Naive thymus-derived CD4-positive, alpha-beta T cell (primary cell): ENCODE measurements around the gene ZNF483. TPM values are rescaled to one million over a fixed set of nuclear protein-coding genes. Genes with fewer than 3 reads are reported as not detected.
"Not testable (repeated sequence)": the region's sequence is repeated elsewhere in the genome, so short reads cannot be mapped to it uniquely, and the experiment has no call there.

ENCODE experiments used
- ATAC-seq: fragments of 150-1000 bp; cut with Tn5 transposase; 2 replicates; pipeline ENCODE4 v1.10.0; 2021; ENCODE audit warnings: mild to moderate bottlenecking, moderate library complexity
- CTCF ChIA-PET: fragments of 350-600 bp; sonication (Branson Sonifier 250); formaldehyde crosslinking; loops from one replicate; lab custom pipeline; 2021; ENCODE audit warnings: antibody characterized with exemption; lab: Charles Lee
- POLR2A ChIA-PET: fragments of 350-600 bp; sonication (Branson Sonifier 250); formaldehyde crosslinking; loops from one replicate; lab custom pipeline; 2021; ENCODE audit warnings: antibody characterized with exemption, inconsistent platforms; lab: Charles Lee
- DNase-seq, 9 donors: peaks; one replicate each; pipeline versions ENCODE4 v3.0.0 to v3.0.0-alpha.2; 2020 to 2022; ENCODE audit warnings: mixed read lengths in 1 of 9
- H3K27ac ChIP-seq: one replicate; pipeline ENCODE4 v1.7.0; 2013; ENCODE audit warnings: mild to moderate bottlenecking, low read depth, low read length, moderate library complexity
- H3K27me3 ChIP-seq, 2 donors: one replicate each; pipeline ENCODE4 v1.7.0; 2013; ENCODE audit warnings: low read length in 2 of 2, mild to moderate bottlenecking in 2 of 2, moderate library complexity in 2 of 2; ENCODE audit not compliant: control insufficient read depth in 2 of 2, insufficient read depth in 2 of 2
- H3K36me3 ChIP-seq, 3 experiments: 1 replicate in 2 of 3; 2 replicates in 1 of 3; pipeline ENCODE4 v1.7.0; 2013; ENCODE audit warnings: low read length in 3 of 3, mild to moderate bottlenecking in 3 of 3, moderate library complexity in 1 of 3; ENCODE audit not compliant: insufficient read depth in 3 of 3, control insufficient read depth in 2 of 3
- H3K4me1 ChIP-seq, 2 donors: one replicate each; pipeline ENCODE4 v1.7.0; 2013; ENCODE audit warnings: low read length in 2 of 2, mild to moderate bottlenecking in 2 of 2, moderate library complexity in 1 of 2; ENCODE audit not compliant: control insufficient read depth in 2 of 2, insufficient read depth in 2 of 2
- H3K4me3 ChIP-seq: 2 replicates; pipeline ENCODE4 v1.7.0; 2013; ENCODE audit warnings: mild to moderate bottlenecking, low read length
- H3K9me3 ChIP-seq, 3 experiments: 1 replicate in 2 of 3; 2 replicates in 1 of 3; pipeline ENCODE4 v1.7.0; 2013; ENCODE audit warnings: low read length in 3 of 3; ENCODE audit not compliant: control insufficient read depth in 2 of 3
- H3K27ac Mint-ChIP-seq, 9 donors: one replicate each; pipeline ENCODE4 v1.8.0; 2020 to 2022; ENCODE audit warnings: mixed read lengths in 9 of 9, mild to moderate bottlenecking in 8 of 9, moderate library complexity in 5 of 9, inconsistent platforms in 2 of 9
- H3K27me3 Mint-ChIP-seq, 5 donors: one replicate each; pipeline ENCODE4 v1.8.0; 2021 to 2022; ENCODE audit warnings: mixed read lengths in 5 of 5, mild to moderate bottlenecking in 1 of 5
- H3K36me3 Mint-ChIP-seq, 5 donors: one replicate each; pipeline ENCODE4 v1.8.0; 2020 to 2022; ENCODE audit warnings: mixed read lengths in 5 of 5, mild to moderate bottlenecking in 3 of 5, inconsistent platforms in 1 of 5
- H3K4me1 Mint-ChIP-seq, 7 donors: one replicate each; pipeline ENCODE4 v1.8.0; 2020 to 2022; ENCODE audit warnings: mixed read lengths in 7 of 7, mild to moderate bottlenecking in 3 of 7, inconsistent platforms in 1 of 7
- H3K4me3 Mint-ChIP-seq, 10 donors: one replicate each; pipeline ENCODE4 v1.8.0; 2020 to 2022; ENCODE audit warnings: mild to moderate bottlenecking in 10 of 10, mixed read lengths in 10 of 10, moderate library complexity in 6 of 10, inconsistent platforms in 2 of 10
- H3K9me3 Mint-ChIP-seq, 11 donors: one replicate each; pipeline ENCODE4 v1.8.0; 2020 to 2022; ENCODE audit warnings: mixed read lengths in 11 of 11, mild to moderate bottlenecking in 4 of 11, inconsistent platforms in 1 of 11, moderate library complexity in 1 of 11
- intact Hi-C, 2 donors: fragments of 100-400 bp; cut with micrococcal nuclease; formaldehyde crosslinking; loops; one replicate each; pipeline ENCODE4 v1.15.1; 2023
- polyA plus RNA-seq, 2 donors: library from polyadenylated mRNA; unstranded; fragments of 300-500 nt; fragmentation: Illumina TruSeq; gene quantifications; one replicate each; pipeline ENCODE4 v1.2.3, GENCODE V29; 2021
- total RNA-seq, 6 experiments: library from RNA in 5 of 6; stranded (reverse) in 5 of 6; gene quantifications; 1 replicate in 5 of 6; 2 replicates in 1 of 6; pipeline ENCODE4 v1.2.3 and lab custom pipeline; 2021 to 2026

The ZNF483 gene
- total and polyA plus RNA-seq, 7 experiments from 2014 or later: 3.0 to 37.1 (median 15.5) TPM

DNA sequence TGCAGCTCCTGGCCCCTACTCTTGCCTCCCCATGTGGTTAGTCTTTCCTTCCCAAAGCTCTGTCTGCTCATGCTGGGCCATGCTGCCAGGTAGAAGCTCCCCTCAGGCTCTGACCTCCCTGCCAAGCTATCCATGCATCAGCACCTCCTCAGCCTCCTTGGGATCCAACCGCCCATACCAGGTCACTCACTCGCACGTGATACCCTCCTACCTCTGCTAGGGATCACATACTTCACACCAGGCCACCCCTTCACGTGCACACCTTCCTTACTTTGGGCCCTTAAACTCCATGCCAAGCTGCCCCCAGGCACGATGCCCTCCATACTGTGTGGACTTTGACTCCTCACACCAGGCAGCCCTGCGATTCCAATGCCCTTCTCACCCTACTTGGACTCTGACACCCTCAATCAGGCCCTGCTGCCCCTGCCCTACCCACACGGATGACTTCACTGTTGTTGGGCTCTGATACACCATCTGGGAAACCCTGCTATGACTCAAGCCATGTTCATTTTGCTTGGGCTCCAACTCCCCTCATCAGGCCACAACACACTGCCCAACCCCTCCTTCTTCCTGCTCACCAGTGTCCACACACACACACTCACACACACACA is 34.1 kb downstream of the ZNF483 start:
- Mint-ChIP-seq H3K36me3 (peaks cover 10 to 55% (median 48%) of the 10 kb centered on the region in 5 donors), H3K9me3 (peaks cover 11 to 86% (median 49%) of the 10 kb centered on the region in 11 donors), H3K4me1 (peaks cover 0 to 5% (median 0%) of the 10 kb centered on the region in 7 donors), H3K4me3 (no peak overlapping the region), H3K27me3 (no peaks in the 10 kb centered on the region), H3K27ac (peak overlapping the region in 1 of 9 donors; percentile 42)
- H3K27ac ChIP-seq: no peak overlapping the region
- no peak overlapping the region for H3K4me3 ChIP-seq
- peaks cover 0 to 27% (median 4%) of the 10 kb centered on the region in 3 experiments for H3K9me3 ChIP-seq
- H3K4me1 ChIP-seq: no peaks in the 10 kb centered on the region
- intact Hi-C loops: no loop called here
- CTCF ChIA-PET: no interaction called here
- POLR2A ChIA-PET: no interaction called here
- DNase-seq: no peak
- no peaks in the 10 kb centered on the region for H3K36me3 ChIP-seq
- no peak for ATAC-seq
- H3K27me3 ChIP-seq: no peaks in the 10 kb centered on the region

GRCh38 chr9:111561165-111561719 is 36.3 kb downstream of the ZNF483 start:
- H3K9me3 Mint-ChIP-seq: peaks cover 10 to 71% (median 34%) of the 10 kb centered on the region in 11 donors
- no peak overlapping the region for H3K4me3 Mint-ChIP-seq

DNA sequence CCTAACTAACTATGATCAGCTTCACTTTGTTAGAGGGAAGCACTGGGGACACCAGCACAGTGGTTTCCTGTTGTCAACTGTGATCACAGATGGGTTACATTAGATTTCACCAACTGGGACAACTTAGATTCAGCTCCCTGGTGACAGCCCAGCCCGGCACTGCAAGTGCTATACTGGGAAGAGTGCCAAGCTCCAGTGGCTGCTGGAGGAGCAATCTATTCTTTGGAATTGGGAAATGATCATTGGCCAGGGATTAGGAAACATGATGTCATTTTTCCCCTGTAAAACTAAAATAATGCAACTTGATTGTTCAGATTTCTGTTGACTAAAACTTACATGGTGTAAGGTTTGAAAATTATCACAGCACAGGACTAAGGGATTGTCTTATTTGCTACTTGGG is 41.3 kb downstream of the ZNF483 start:
- no peak overlapping the region for H3K4me3 ChIP-seq
- no peaks in the 10 kb centered on the region for H3K27me3 ChIP-seq
- CTCF ChIA-PET: no interaction called here
- H3K27ac Mint-ChIP-seq: no peak overlapping the region
- peaks cover 13 to 72% (median 41%) of the 10 kb centered on the region in 11 donors for H3K9me3 Mint-ChIP-seq
- intact Hi-C loops: no loop called here
- peaks cover 0 to 19% (median 0%) of the 10 kb centered on the region in 3 experiments for H3K9me3 ChIP-seq
- no peak for DNase-seq
- no peaks in the 10 kb centered on the region for H3K4me1 Mint-ChIP-seq
- POLR2A ChIA-PET: no interaction called here
- no peak for ATAC-seq
- no peak overlapping the region for H3K4me3 Mint-ChIP-seq
- no peak overlapping the region for H3K27ac ChIP-seq
- H3K36me3 ChIP-seq: no peaks in the 10 kb centered on the region
- no peaks in the 10 kb centered on the region for H3K4me1 ChIP-seq
- peaks cover 10 to 46% (median 26%) of the 10 kb centered on the region in 5 donors for H3K36me3 Mint-ChIP-seq
- H3K27me3 Mint-ChIP-seq: peaks cover 0 to 15% (median 4%) of the 10 kb centered on the region in 5 donors

More at GRCh38 chr9:111561165-111561719, 36.3 kb downstream of the ZNF483 start:
- Histone ChIP-seq H3K27me3 (no peaks in the 10 kb centered on the region), H3K27ac (no peak overlapping the region), H3K4me1 (no peaks in the 10 kb centered on the region), H3K4me3 (no peak overlapping the region), H3K9me3 (peaks cover 0 to 7% (median 0%) of the 10 kb centered on the region in 3 experiments), H3K36me3 (no peaks in the 10 kb centered on the region)
- no peaks in the 10 kb centered on the region for H3K27me3 Mint-ChIP-seq
- CTCF ChIA-PET: no interaction called here
- H3K27ac Mint-ChIP-seq: no peak overlapping the region
- no peak for ATAC-seq
- peaks cover 4 to 37% (median 31%) of the 10 kb centered on the region in 5 donors for H3K36me3 Mint-ChIP-seq
- H3K4me1 Mint-ChIP-seq: peaks cover 0 to 5% (median 0%) of the 10 kb centered on the region in 7 donors
- DNase-seq: no peak
- POLR2A ChIA-PET: no interaction called here
- intact Hi-C loops: no loop called here

GRCh38 chr9:111568127-111568526 is 43.1 kb downstream of the ZNF483 start:
- H3K9me3 ChIP-seq: peaks cover 0 to 19% (median 0%) of the 10 kb centered on the region in 3 experiments
- POLR2A ChIA-PET, ATAC-seq, H3K27ac Mint-ChIP-seq, H3K4me1 Mint-ChIP-seq, DNase-seq, H3K4me3 Mint-ChIP-seq, intact Hi-C loops, H3K27ac ChIP-seq, CTCF ChIA-PET, H3K27me3 ChIP-seq, H3K4me3 ChIP-seq, H3K36me3 ChIP-seq, H3K4me1 ChIP-seq: not testable (repeated sequence)
- Mint-ChIP-seq H3K36me3 (peaks cover 10 to 36% (median 15%) of the 10 kb centered on the region in 5 donors), H3K9me3 (peaks cover 13 to 61% (median 31%) of the 10 kb centered on the region in 11 donors), H3K27me3 (peaks cover 0 to 15% (median 4%) of the 10 kb centered on the region in 5 donors)

- H3K4me3 ChIP-seq: no peak overlapping the region
- no peak overlapping the region for H3K27ac ChIP-seq
- no peaks in the 10 kb centered on the region for H3K27me3 ChIP-seq
- intact Hi-C loops: no loop called here
- no peaks in the 10 kb centered on the region for H3K4me1 ChIP-seq
- H3K9me3 ChIP-seq: peaks cover 0 to 9% (median 0%) of the 10 kb centered on the region in 3 experiments
- H3K36me3 ChIP-seq: no peaks in the 10 kb centered on the region
- Mint-ChIP-seq H3K9me3 (peaks cover 6 to 30% (median 21%) of the 10 kb centered on the region in 11 donors), H3K4me3 (no peak overlapping the region), H3K4me1 (no peaks in the 10 kb centered on the region), H3K36me3 (peaks cover 5 to 24% (median 16%) of the 10 kb centered on the region in 5 donors), H3K27ac (no peak overlapping the region), H3K27me3 (peaks cover 2 to 15% (median 7%) of the 10 kb centered on the region in 5 donors)
- ATAC-seq (no peak), DNase-seq (no peak)
- ChIA-PET CTCF (no interaction called here), POLR2A (no interaction called here)
These were observed 48.1 kb downstream of the ZNF483 start for GRCh38 chr9:111572950-111573604.

GRCh38 chr9:111582888-111583287 is 57.9 kb downstream of the ZNF483 start:
- intact Hi-C loops: no loop called here
- H3K27ac ChIP-seq: no peak overlapping the region
- Mint-ChIP-seq H3K27ac (no peak overlapping the region), H3K4me1 (no peaks in the 10 kb centered on the region), H3K4me3 (no peak overlapping the region), H3K36me3 (no peaks in the 10 kb centered on the region), H3K27me3 (peaks cover 0 to 9% (median 3%) of the 10 kb centered on the region in 5 donors), H3K9me3 (peaks cover 0 to 3% (median 0%) of the 10 kb centered on the region in 11 donors)
- H3K9me3 ChIP-seq: no peaks in the 10 kb centered on the region
- ChIA-PET CTCF (no interaction called here), POLR2A (no interaction called here)
- H3K4me3 ChIP-seq: no peak overlapping the region
- H3K4me1 ChIP-seq: no peaks in the 10 kb centered on the region
- no peak for DNase-seq
- no peaks in the 10 kb centered on the region for H3K27me3 ChIP-seq
- no peak for ATAC-seq
- no peaks in the 10 kb centered on the region for H3K36me3 ChIP-seq
